GM23338 (cell line): ENCODE results near the gene TOM1.

Source experiments
- CREB1 ChIP-seq: fragments of 250-450 bp; sonication (Bioruptor Pico); IDR thresholded peaks from 2 replicates; pipeline ENCODE4 v1.5.0; 2020; ENCODE audit warnings: low read depth, mild to moderate bottlenecking, moderate library complexity
- CTCF ChIP-seq, 2 experiments: fragments of 200-600 bp in 1 of 2; sonication (generic) in 1 of 2; conservative IDR thresholded peaks; 2 replicates each; pipeline versions ENCODE4 v1.5.1 to v1.6.1; 2016 to 2017; ENCODE audit warnings: antibody characterized with exemption in 2 of 2, low read depth in 2 of 2, mild to moderate bottlenecking in 2 of 2, moderate library complexity in 1 of 2
- ETS1 ChIP-seq: IDR thresholded peaks from 2 replicates; pipeline ENCODE4 v1.6.1; 2016; ENCODE audit warnings: antibody characterized with exemption
- EZH2 ChIP-seq: fragments of 200-600 bp; sonication (generic); IDR thresholded peaks from one replicate; pipeline ENCODE4 v1.8.0; 2017; ENCODE audit warnings: antibody characterized with exemption, mild to moderate bottlenecking, low read depth; ENCODE audit not compliant: unreplicated experiment
- EZH2phosphoT487 ChIP-seq: fragments of 200-600 bp; sonication (generic); IDR thresholded peaks from one replicate; pipeline ENCODE4 v1.8.1; 2018; ENCODE audit warnings: antibody characterized with exemption; ENCODE audit not compliant: unreplicated experiment
- JUNB ChIP-seq: IDR thresholded peaks from one replicate; pipeline ENCODE4 v1.6.1; 2016; ENCODE audit warnings: antibody characterized with exemption; ENCODE audit not compliant: unreplicated experiment
- POLR2AphosphoS5 ChIP-seq: IDR thresholded peaks from 2 replicates; pipeline ENCODE4 v1.6.1; 2016; ENCODE audit warnings: antibody characterized with exemption, low read depth
- REST ChIP-seq: IDR thresholded peaks from one replicate; pipeline ENCODE4 v1.6.1; 2018; ENCODE audit warnings: antibody characterized with exemption; ENCODE audit not compliant: unreplicated experiment
- STAT1 ChIP-seq: IDR thresholded peaks from one replicate; pipeline ENCODE4 v1.6.1; 2016; ENCODE audit warnings: antibody characterized with exemption; ENCODE audit not compliant: unreplicated experiment

GRCh38 chr22:35275580-35275979, 24.1 kb upstream of the TOM1 start:
- TF ChIP-seq CTCF (conservative IDR thresholded peaks at IDR 0.05; ENCODE audit: low read depth in 2 of 2): no peak
- no peak for TF ChIP-seq EZH2
- TF ChIP-seq CREB1 (CRISPR knock-in tag): no peak
- TF ChIP-seq POLR2AphosphoS5: no peak
- TF ChIP-seq EZH2phosphoT487: no peak
- TF ChIP-seq STAT1: no peak
- no peak for TF ChIP-seq REST
- TF ChIP-seq JUNB: no peak
- TF ChIP-seq ETS1: no peak
